ENCODE measurements around the gene LY86. TPM values are rescaled to one million over a fixed set of nuclear protein-coding genes. Genes with fewer than 3 reads are reported as not detected.

Gene LY86
- total RNA-seq, 1 donor from 2014 or later: not detected

GRCh38 chr6:6566766-6567165, 21.8 kb upstream of the LY86 start:
- Mint-ChIP-seq H3K4me3 (no peak overlapping the region), H3K27ac (no peak overlapping the region), H3K4me1 (ENCODE audit: unreplicated experiment) (no peaks in the 10 kb centered on the region), H3K36me3 (no peaks in the 10 kb centered on the region), H3K27me3 (peaks cover 17% of the 10 kb centered on the region), H3K9me3 (no peaks in the 10 kb centered on the region)
- TF ChIP-seq CTCF (conservative IDR thresholded peaks at IDR 0.05): no peak
- DNase-seq (ENCODE audit: extremely low spot score, unreplicated experiment): no peak

GRCh38 chr6:6569096-6569810, 19.3 kb upstream of the LY86 start:
- H3K27me3 Mint-ChIP-seq: peaks cover 26% of the 10 kb centered on the region
- no peaks in the 10 kb centered on the region for H3K9me3 Mint-ChIP-seq

GRCh38 chr6:6569811-6570164, 18.7 kb upstream of the LY86 start:
- Mint-ChIP-seq H3K4me3 (no peak overlapping the region), H3K36me3 (no peaks in the 10 kb centered on the region)
- no peak for TF ChIP-seq CTCF (conservative IDR thresholded peaks at IDR 0.05)

More at GRCh38 chr6:6569096-6569810, 19.3 kb upstream of the LY86 start:
- Mint-ChIP-seq H3K4me3 (no peak overlapping the region), H3K4me1 (ENCODE audit: unreplicated experiment) (no peaks in the 10 kb centered on the region), H3K27ac (no peak overlapping the region), H3K36me3 (no peaks in the 10 kb centered on the region)
- no peak for TF ChIP-seq CTCF (conservative IDR thresholded peaks at IDR 0.05)
- no peak for DNase-seq (ENCODE audit: extremely low spot score, unreplicated experiment)

GRCh38 chr6:6570929-6571671, 17.4 kb upstream of the LY86 start:
- H3K27ac Mint-ChIP-seq: no peak overlapping the region
- peaks cover 26% of the 10 kb centered on the region for H3K27me3 Mint-ChIP-seq
- no peak for TF ChIP-seq CTCF (conservative IDR thresholded peaks at IDR 0.05)
- H3K4me1 Mint-ChIP-seq (ENCODE audit: unreplicated experiment): no peaks in the 10 kb centered on the region
- DNase-seq (ENCODE audit: extremely low spot score, unreplicated experiment): no peak
- no peaks in the 10 kb centered on the region for H3K36me3 Mint-ChIP-seq
- peaks cover 3% of the 10 kb centered on the region for H3K9me3 Mint-ChIP-seq
- no peak overlapping the region for H3K4me3 Mint-ChIP-seq

More at GRCh38 chr6:6569811-6570164, 18.7 kb upstream of the LY86 start:
- no peak for DNase-seq (ENCODE audit: extremely low spot score, unreplicated experiment)
- peaks cover 26% of the 10 kb centered on the region for H3K27me3 Mint-ChIP-seq
- H3K9me3 Mint-ChIP-seq: no peaks in the 10 kb centered on the region
- H3K4me1 Mint-ChIP-seq (ENCODE audit: unreplicated experiment): no peaks in the 10 kb centered on the region
- no peak overlapping the region for H3K27ac Mint-ChIP-seq

- Mint-ChIP-seq H3K36me3 (no peaks in the 10 kb centered on the region), H3K27me3 (peaks cover 17% of the 10 kb centered on the region), H3K4me1 (ENCODE audit: unreplicated experiment) (no peaks in the 10 kb centered on the region), H3K27ac (no peak overlapping the region), H3K4me3 (no peak overlapping the region), H3K9me3 (peaks cover 6% of the 10 kb centered on the region)
- no peak for DNase-seq (ENCODE audit: extremely low spot score, unreplicated experiment)
- TF ChIP-seq CTCF (conservative IDR thresholded peaks at IDR 0.05): no peak
These were observed 13.4 kb upstream of the LY86 start for GRCh38 chr6:6575143-6575542.
